Measurements from ENCODE around the gene PGAP3. TPM values are rescaled to one million over a fixed set of nuclear protein-coding genes. Genes with fewer than 3 reads are reported as not detected.
A peak's percentile ranks its signal among the peaks of the same experiment; 100 is the strongest.
"Not testable (repeated sequence)": the region's sequence is repeated elsewhere in the genome, so short reads cannot be mapped to it uniquely, and the experiment has no call there.

The PGAP3 gene, protein sequence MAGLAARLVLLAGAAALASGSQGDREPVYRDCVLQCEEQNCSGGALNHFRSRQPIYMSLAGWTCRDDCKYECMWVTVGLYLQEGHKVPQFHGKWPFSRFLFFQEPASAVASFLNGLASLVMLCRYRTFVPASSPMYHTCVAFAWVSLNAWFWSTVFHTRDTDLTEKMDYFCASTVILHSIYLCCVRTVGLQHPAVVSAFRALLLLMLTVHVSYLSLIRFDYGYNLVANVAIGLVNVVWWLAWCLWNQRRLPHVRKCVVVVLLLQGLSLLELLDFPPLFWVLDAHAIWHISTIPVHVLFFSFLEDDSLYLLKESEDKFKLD
- total RNA-seq: 8.2 TPM

GRCh38 chr17:39687546-39688474, at the start of gene PGAP3:
TSS of gene PGAP3 (minus strand) at chr17:39688057. CDS start at chr17:39688014, 43 bp downstream.
- no peak for FAIRE-seq

DNA sequence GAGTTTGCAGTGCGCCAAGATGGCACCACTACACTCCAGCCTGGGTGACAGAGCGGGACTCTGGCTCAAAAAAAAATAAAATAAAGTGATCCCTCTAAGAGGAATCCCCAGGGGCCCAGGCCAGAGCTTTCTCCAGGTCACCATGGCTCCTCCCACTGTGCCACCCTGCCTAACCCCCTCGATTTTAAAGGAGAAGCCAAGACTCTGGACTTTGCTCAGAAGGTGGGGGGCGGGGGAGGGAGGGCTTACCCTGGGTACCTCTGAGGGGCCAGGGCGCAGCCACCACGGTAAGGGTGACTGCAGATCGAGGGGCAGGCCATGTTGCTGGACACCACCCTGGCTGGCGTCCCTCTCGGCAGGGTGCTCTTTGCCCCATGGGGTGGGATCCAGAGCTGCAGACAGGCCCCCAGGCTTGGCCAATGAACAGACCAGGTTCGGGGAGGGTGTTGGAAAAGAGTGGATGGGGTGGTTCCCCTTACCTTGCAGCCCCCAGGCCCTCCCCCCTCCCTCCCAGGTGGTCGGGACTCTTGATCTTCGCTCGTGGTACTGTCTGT, 49.4 kb upstream of the PGAP3 start:
- DNase-seq (ENCODE audit: low spot score in 2 of 2) (no peak), FAIRE-seq (no peak)

More at GRCh38 chr17:39687546-39688474, at the start of gene PGAP3:
- DNase-seq (ENCODE audit: low spot score in 2 of 2): peak; percentile 85 to 92

DNA sequence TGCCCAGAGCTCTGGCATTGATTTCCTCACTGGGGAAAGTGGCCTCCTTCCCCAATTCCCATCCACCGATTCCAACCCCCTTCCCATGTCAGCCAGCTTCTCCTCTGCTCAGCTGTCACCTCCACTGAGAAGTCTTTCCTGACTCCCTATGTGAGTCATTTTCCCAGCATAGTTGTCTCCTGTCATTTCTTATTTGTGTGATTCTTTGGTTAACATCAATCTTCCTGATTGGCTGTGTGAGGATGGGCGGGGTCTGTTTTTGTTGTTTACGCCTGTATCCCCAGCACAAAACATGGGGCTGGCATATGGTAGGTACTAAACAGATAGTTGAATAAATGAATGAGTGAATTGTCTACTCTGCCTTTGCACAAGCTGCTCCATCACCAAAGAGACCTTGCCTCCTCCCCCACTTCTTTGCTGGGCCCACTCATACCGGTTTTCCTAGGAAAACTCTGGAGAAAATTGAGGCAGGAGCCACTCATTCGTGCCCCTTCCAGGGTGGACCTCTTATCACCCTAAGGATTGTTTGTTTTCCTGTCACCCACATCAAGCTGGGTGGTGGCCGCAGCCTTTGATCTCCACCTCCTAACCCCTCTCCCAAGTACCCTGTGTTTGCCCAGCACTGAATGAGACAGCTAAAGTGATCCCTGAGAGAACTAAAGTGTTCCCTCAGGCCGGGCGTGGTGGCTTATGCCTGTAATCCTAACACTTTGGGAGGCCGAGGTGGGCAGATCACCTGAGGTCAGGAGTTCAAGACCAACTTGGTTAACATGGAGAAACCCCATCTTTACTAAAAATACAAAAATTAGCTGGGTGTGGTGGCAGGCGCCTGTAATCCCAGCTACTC, 48.7 kb upstream of the PGAP3 start:
- FAIRE-seq (no peak), DNase-seq (ENCODE audit: low spot score in 2 of 2) (no peak)

DNA sequence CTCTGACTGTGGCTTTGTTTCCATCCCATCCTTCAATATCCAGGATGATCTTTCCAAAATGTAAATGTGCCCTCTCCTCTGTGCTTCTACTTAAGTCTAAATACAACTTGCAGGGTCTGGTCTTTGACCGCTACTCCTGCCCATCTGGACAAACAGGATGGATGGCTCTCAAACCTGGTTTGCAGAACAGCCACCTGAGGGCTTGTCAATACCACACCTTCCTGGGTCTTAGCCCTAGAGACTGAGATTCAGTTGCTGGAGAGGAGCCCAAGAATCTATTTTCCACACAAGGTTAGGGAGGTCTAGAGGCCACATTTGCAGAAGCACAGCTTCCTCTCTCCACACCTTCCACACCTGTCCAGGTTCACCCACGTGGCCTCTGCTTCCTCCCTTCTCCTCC, 48.0 kb upstream of the PGAP3 start:
- DNase-seq (ENCODE audit: low spot score in 2 of 2): no peak
- no peak for FAIRE-seq

GRCh38 chr17:39732586-39732985, 44.7 kb upstream of the PGAP3 start:
- DNase-seq (ENCODE audit: low spot score in 2 of 2) (no peak), FAIRE-seq (no peak)

GRCh38 chr17:39730095-39730921, 42.5 kb upstream of the PGAP3 start, which contains the start of gene MIEN1:
TSS of gene MIEN1 (minus strand) at chr17:39730532. CDS start at chr17:39730495, 37 bp downstream.
- DNase-seq (ENCODE audit: low spot score in 2 of 2) (peak; percentile 98 to 100), FAIRE-seq (no peak)

GRCh38 chr17:39729280-39729851, 41.5 kb upstream of the PGAP3 start:
- no peak for DNase-seq (ENCODE audit: low spot score in 2 of 2)
- no peak for FAIRE-seq

DNA sequence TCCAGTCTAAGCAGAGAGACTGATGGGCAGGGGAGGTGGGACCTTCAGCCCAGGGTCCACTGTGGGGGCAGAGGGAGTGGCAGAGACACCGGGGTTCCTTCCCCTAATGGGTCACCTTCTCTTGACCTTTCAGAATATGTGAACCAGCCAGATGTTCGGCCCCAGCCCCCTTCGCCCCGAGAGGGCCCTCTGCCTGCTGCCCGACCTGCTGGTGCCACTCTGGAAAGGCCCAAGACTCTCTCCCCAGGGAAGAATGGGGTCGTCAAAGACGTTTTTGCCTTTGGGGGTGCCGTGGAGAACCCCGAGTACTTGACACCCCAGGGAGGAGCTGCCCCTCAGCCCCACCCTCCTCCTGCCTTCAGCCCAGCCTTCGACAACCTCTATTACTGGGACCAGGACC, 39.7 kb upstream of the PGAP3 start:
- FAIRE-seq: no peak

DNA sequence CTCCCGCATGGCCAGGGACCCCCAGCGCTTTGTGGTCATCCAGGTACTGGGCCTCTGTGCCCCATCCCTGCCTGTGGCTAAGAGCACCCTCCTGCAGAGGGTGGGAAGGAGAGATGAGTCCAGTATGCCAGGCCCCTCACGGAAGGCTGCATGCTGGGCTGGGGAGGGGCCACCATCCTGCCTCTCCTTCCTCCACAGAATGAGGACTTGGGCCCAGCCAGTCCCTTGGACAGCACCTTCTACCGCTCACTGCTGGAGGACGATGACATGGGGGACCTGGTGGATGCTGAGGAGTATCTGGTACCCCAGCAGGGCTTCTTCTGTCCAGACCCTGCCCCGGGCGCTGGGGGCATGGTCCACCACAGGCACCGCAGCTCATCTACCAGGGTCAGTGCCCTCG, 38.8 kb upstream of the PGAP3 start:
- no peak for FAIRE-seq
- no peak for DNase-seq (ENCODE audit: low spot score in 2 of 2)

More for the DNA sequence above, 39.7 kb upstream of the PGAP3 start:
- no peak for DNase-seq (ENCODE audit: low spot score in 2 of 2)

GRCh38 chr17:39725923-39726322, 38.1 kb upstream of the PGAP3 start:
- DNase-seq (ENCODE audit: low spot score in 2 of 2); FAIRE-seq: not testable (repeated sequence)

GRCh38 chr17:39724731-39725130, 36.9 kb upstream of the PGAP3 start:
- FAIRE-seq (no peak), DNase-seq (ENCODE audit: low spot score in 2 of 2) (no peak)

DNA sequence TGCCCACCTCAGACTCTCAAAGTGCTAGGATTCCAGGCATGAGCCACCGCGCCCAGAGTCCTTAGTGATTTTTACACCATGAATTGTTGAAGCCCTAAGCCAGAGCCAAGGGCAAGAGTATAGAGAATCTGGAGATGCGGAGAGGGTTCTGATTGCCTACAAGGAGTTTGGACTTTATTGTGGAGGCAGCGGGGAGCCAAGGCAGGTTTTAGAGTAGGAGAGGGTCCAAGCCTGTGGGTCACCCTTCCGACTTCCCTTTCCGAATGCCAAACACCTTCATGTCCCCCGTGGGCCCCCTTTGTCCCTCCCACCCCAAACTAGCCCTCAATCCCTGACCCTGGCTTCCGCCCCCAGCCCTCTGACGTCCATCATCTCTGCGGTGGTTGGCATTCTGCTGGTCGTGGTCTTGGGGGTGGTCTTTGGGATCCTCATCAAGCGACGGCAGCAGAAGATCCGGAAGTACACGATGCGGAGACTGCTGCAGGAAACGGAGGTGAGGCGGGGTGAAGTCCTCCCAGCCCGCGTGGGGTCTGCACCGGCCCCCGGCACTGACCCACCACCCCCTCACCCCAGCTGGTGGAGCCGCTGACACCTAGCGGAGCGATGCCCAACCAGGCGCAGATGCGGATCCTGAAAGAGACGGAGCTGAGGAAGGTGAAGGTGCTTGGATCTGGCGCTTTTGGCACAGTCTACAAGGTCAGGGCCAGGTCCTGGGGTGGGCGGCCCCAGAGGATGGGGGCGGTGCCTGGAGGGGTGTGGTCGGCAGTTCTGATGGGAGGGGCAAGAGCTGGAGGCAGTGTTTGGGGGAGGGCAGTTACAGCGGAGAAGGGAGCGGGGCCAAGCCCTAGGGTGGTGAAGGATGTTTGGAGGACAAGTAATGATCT, 35.4 kb upstream of the PGAP3 start:
- no peak for DNase-seq (ENCODE audit: low spot score in 2 of 2)

DNA sequence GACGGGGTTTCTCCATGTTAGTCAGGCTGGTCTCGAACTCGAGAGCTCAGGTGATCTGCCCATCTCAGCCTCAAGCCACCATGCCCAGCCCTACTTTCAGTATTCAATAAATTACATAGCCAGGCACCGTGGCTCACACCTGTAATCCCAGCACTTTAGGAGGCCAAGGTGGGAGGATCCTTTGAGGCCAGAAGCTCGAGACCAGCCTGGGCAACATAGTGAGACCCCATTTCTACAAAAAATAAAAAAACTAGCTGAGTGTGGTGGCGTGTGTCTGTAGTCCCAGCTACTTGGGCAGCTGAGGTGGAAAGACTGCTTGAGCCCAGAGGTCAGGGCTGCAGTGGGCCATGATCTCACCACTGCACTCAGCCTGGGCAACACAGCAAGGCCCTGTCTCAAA, 34.2 kb upstream of the PGAP3 start:
- DNase-seq (ENCODE audit: low spot score in 2 of 2) (no peak), FAIRE-seq (no peak)

More for the DNA sequence above, 35.4 kb upstream of the PGAP3 start:
- no peak for FAIRE-seq

- DNase-seq (ENCODE audit: low spot score in 2 of 2): no peak
- no peak for FAIRE-seq
Observed at GRCh38 chr17:39719563-39720355, 31.9 kb upstream of the PGAP3 start.

DNA sequence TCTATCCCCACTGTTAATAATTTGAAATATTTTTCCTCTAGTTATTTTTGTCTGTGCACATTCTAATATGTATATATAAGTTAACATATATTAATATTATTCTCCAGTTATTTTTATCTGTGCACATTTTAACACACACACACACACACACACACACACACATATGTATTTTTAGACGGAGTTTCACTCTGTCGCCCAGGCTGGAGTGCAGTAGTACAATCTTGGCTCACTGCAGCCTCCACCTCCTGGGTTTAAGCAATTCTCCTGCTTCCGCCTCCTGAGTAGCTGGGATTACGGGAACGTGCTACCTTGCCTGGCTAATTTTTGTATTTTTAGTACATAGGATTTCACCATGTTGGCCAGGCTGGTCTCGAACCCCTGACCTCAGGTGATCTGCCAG, 29.8 kb upstream of the PGAP3 start:
- DNase-seq (ENCODE audit: low spot score in 2 of 2) (no peak), FAIRE-seq (no peak)

DNA sequence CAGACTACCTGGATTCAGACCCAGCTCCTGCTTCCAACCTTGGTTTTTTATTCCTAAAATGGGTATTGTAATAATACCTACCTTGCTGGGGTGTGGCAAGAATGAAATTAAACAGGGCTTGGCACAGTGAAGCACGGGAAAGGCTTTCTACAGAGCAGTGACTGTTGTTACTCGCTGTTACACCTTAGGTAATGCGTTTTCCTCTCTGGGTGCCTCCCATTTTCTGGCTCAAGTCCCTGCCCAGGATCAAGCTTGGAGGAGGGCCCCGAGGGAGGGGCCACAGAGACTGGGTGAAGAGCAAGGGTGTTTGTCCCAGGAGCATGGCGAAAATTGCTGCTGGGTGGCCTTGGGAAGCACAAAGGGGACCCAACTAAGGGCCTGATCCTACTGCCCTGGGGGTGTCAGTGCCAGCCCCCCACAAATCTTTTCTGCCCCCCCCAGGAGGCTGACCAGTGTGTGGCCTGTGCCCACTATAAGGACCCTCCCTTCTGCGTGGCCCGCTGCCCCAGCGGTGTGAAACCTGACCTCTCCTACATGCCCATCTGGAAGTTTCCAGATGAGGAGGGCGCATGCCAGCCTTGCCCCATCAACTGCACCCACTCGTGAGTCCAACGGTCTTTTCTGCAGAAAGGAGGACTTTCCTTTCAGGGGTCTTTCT, 29.2 kb upstream of the PGAP3 start:
- DNase-seq (ENCODE audit: low spot score in 2 of 2) (no peak), FAIRE-seq (no peak)

Measured in frontal cortex (tissue), 4 donors.